Measurements from ENCODE around the gene ELOB. TPM values are rescaled to one million over a fixed set of nuclear protein-coding genes. Genes with fewer than 3 reads are reported as not detected.

The ELOB gene
- total RNA-seq, 2 donors from 2014 or later: 269 to 518 TPM

- H3K36me3 ChIP-seq: no peaks in the 10 kb centered on the region
- DNase-seq (ENCODE audit: low spot score) (no peak), ATAC-seq (ENCODE audit: insufficient number of reproducible peaks, low FRiP score, low read depth) (no peak)
These were observed 5.7 kb upstream of the ELOB start for GRCh38 chr16:2782583-2783351.

GRCh38 chr16:2779978-2780898 is 3.2 kb upstream of the ELOB start:
- H3K4me1 ChIP-seq (ENCODE audit: control insufficient read depth in 1 of 2, low read depth in 2 of 2): peaks cover 13 to 31% of the 10 kb centered on the region in 2 donors
- no peaks in the 10 kb centered on the region for H3K9me3 ChIP-seq
- ATAC-seq (ENCODE audit: insufficient number of reproducible peaks, low FRiP score, low read depth) (no peak), DNase-seq (ENCODE audit: low spot score) (no peak)
- peaks cover under 1% of the 10 kb centered on the region for H3K27me3 ChIP-seq (replicated peaks; ENCODE audit: insufficient read depth)
- no peaks in the 10 kb centered on the region for H3K36me3 ChIP-seq
- no peak overlapping the region for H3K4me3 ChIP-seq
- no peak overlapping the region for H3K27ac ChIP-seq
- TF ChIP-seq CTCF (IDR thresholded peaks at IDR 0.05): no peak

More at GRCh38 chr16:2782583-2783351, 5.7 kb upstream of the ELOB start:
- peaks cover 6% of the 10 kb centered on the region for H3K27me3 ChIP-seq (replicated peaks; ENCODE audit: insufficient read depth)
- TF ChIP-seq CTCF (IDR thresholded peaks at IDR 0.05): no peak
- H3K4me1 ChIP-seq (ENCODE audit: control insufficient read depth in 1 of 2, low read depth in 2 of 2): peaks cover 7 to 23% of the 10 kb centered on the region in 2 donors
- H3K4me3 ChIP-seq: no peak overlapping the region
- no peaks in the 10 kb centered on the region for H3K9me3 ChIP-seq
- no peak overlapping the region for H3K27ac ChIP-seq

GRCh38 chr16:2779151-2779920 is 2.3 kb upstream of the ELOB start:
- ATAC-seq (ENCODE audit: insufficient number of reproducible peaks, low FRiP score, low read depth) (no peak), DNase-seq (ENCODE audit: low spot score) (no peak)
- H3K9me3 ChIP-seq: no peaks in the 10 kb centered on the region
- no peak overlapping the region for H3K27ac ChIP-seq
- no peaks in the 10 kb centered on the region for H3K27me3 ChIP-seq (replicated peaks; ENCODE audit: insufficient read depth)
- peaks cover 13 to 31% of the 10 kb centered on the region in 2 donors for H3K4me1 ChIP-seq (ENCODE audit: control insufficient read depth in 1 of 2, low read depth in 2 of 2)
- H3K36me3 ChIP-seq: peaks cover 5% of the 10 kb centered on the region
- no peak for TF ChIP-seq CTCF (IDR thresholded peaks at IDR 0.05)
- H3K4me3 ChIP-seq: no peak overlapping the region

- ATAC-seq (ENCODE audit: insufficient number of reproducible peaks, low FRiP score, low read depth): no peak
- H3K27me3 ChIP-seq (replicated peaks; ENCODE audit: insufficient read depth): no peaks in the 10 kb centered on the region
- peak overlapping the region; percentile 92 for H3K4me3 ChIP-seq
- no peak for TF ChIP-seq CTCF (IDR thresholded peaks at IDR 0.05)
- no peaks in the 10 kb centered on the region for H3K9me3 ChIP-seq
- H3K4me1 ChIP-seq (ENCODE audit: control insufficient read depth in 1 of 2, low read depth in 2 of 2): peaks cover 13 to 31% of the 10 kb centered on the region in 2 donors
- H3K36me3 ChIP-seq: peaks cover 12% of the 10 kb centered on the region
- DNase-seq (ENCODE audit: low spot score): no peak
- H3K27ac ChIP-seq: peak overlapping the region; percentile 97 to 100
These were observed 1.5 kb upstream of the ELOB start for GRCh38 chr16:2778630-2778958.
